H1 (cell line): ENCODE measurements around the gene IER3IP1. TPM values are rescaled to one million over a fixed set of nuclear protein-coding genes. Genes with fewer than 3 reads are reported as not detected.

Source experiments
- CTCF ChIA-PET: fragments of 300-600 bp; sonication (Branson Sonifier 250); formaldehyde crosslinking; loops from one replicate; lab custom pipeline; 2021; ENCODE audit not compliant: partially characterized antibody; lab: Charles Lee
- POLR2A ChIA-PET: fragments of 300-600 bp; sonication (Branson Sonifier 250); formaldehyde crosslinking; loops from one replicate; lab custom pipeline; 2021; ENCODE audit warnings: inconsistent platforms; ENCODE audit not compliant: partially characterized antibody; lab: Charles Lee
- DNase-seq, 2 experiments: peaks; one replicate each; pipeline versions ENCODE4 v3.0.0 to v3.0.0-alpha.2; 2010 to 2022; ENCODE audit warnings: low spot score in 2 of 2, low read depth in 1 of 2, mixed read lengths in 1 of 2
- FAIRE-seq: peaks from 2 replicates; lab custom pipeline; 2011; peaks lifted over from hg19 to GRCh38; lab: Jason Lieb, UNC
- H2AFZ ChIP-seq: 2 replicates; pipeline ENCODE4 v1.8.1; 2012; ENCODE audit warnings: low read length, inconsistent platforms
- H2AK5ac ChIP-seq: 2 replicates; pipeline ENCODE4 v1.6.1; 2013; ENCODE audit warnings: low read depth, low read length
- H2BK120ac ChIP-seq: replicated peaks from 2 replicates; pipeline ENCODE3; 2013; ENCODE audit warnings: low read depth, low read length, inconsistent platforms
- H2BK12ac ChIP-seq: 2 replicates; pipeline ENCODE4 v1.6.1; 2013; ENCODE audit warnings: low read depth, low read length
- H2BK15ac ChIP-seq: 2 replicates; pipeline ENCODE4 v1.6.1; 2013; ENCODE audit warnings: low read length
- H2BK20ac ChIP-seq: 2 replicates; pipeline ENCODE4 v1.6.1; 2013; ENCODE audit warnings: low read length
- H2BK5ac ChIP-seq: 2 replicates; pipeline ENCODE4 v1.6.1; 2013; ENCODE audit warnings: low read depth, low read length
- H3K14ac ChIP-seq: 2 replicates; pipeline ENCODE4 v1.6.1; 2013; ENCODE audit warnings: inconsistent platforms; ENCODE audit not compliant: insufficient read length
- H3K18ac ChIP-seq: 2 replicates; pipeline ENCODE4 v1.6.1; 2013; ENCODE audit warnings: low read length; ENCODE audit errors: extremely low read depth
- H3K23ac ChIP-seq: 2 replicates; pipeline ENCODE4 v1.6.1; 2013; ENCODE audit warnings: inconsistent platforms; ENCODE audit not compliant: insufficient read length
- H3K23me2 ChIP-seq: 2 replicates; pipeline ENCODE4 v1.6.1; 2013; ENCODE audit warnings: low read depth, low read length
- H3K27ac ChIP-seq: 2 replicates; pipeline ENCODE4 v1.6.1; 2011; ENCODE audit warnings: low read depth, low read length, inconsistent platforms
- H3K27me3 ChIP-seq, 4 experiments: replicated peaks in 1 of 4; 1 replicate in 1 of 4; 2 replicates in 3 of 4; pipeline versions ENCODE4 v1.6.1 to v1.8.1; 2011 to 2013; ENCODE audit warnings: low read length in 3 of 4, mild to moderate bottlenecking in 3 of 4, inconsistent platforms in 2 of 4, mixed read lengths in 2 of 4, moderate library complexity in 1 of 4; ENCODE audit not compliant: control insufficient read depth in 3 of 4, insufficient read depth in 3 of 4; ENCODE audit errors: extremely low read depth in 1 of 4
- H3K36me3 ChIP-seq, 4 experiments: 2 replicates each; pipeline versions ENCODE4 v1.6.1 to v1.8.1; 2011 to 2013; ENCODE audit warnings: mild to moderate bottlenecking in 4 of 4, low read length in 3 of 4, moderate library complexity in 2 of 4, control low read depth in 1 of 4, inconsistent platforms in 1 of 4; ENCODE audit not compliant: insufficient read depth in 4 of 4, control insufficient read depth in 2 of 4
- H3K4ac ChIP-seq: replicated peaks from 2 replicates; pipeline ENCODE3; 2013; ENCODE audit warnings: low read length, low read depth, mixed read lengths, inconsistent platforms; ENCODE audit not compliant: insufficient read length
- H3K4me1 ChIP-seq, 4 experiments: replicated peaks in 1 of 4; 1 replicate in 1 of 4; 2 replicates in 3 of 4; pipeline versions ENCODE4 v1.6.1 to v1.8.1; 2011 to 2013; ENCODE audit warnings: low read length in 3 of 4, inconsistent platforms in 2 of 4, mixed read lengths in 1 of 4; ENCODE audit not compliant: insufficient read depth in 4 of 4, control insufficient read depth in 3 of 4
- H3K4me2 ChIP-seq, 2 experiments: 2 replicates each; pipeline versions ENCODE4 v1.6.1 to v1.8.1; 2011 to 2013; ENCODE audit warnings: low read depth in 2 of 2, low read length in 2 of 2, control low read depth in 1 of 2, inconsistent platforms in 1 of 2, mild to moderate bottlenecking in 1 of 2; ENCODE audit not compliant: insufficient read depth in 1 of 2
- H3K4me3 ChIP-seq, 4 experiments: fragments of 200-600, 300-600 bp in 1 of 4; sonication (generic), shearing (Covaris generic), sonication (Bioruptor Twin) in 1 of 4; 2 replicates each; pipeline versions ENCODE4 v1.5.1 to v1.8.1; 2011 to 2016; ENCODE audit warnings: low read length in 4 of 4, low read depth in 3 of 4, control low read depth in 2 of 4, inconsistent platforms in 2 of 4, mild to moderate bottlenecking in 2 of 4, mixed read lengths in 1 of 4, moderate library complexity in 1 of 4; ENCODE audit not compliant: insufficient read depth in 2 of 4; ENCODE audit errors: extremely low read depth in 1 of 4
- H3K56ac ChIP-seq: replicated peaks from 2 replicates; pipeline ENCODE3; 2013; ENCODE audit warnings: low read depth, mild to moderate bottlenecking, mixed read lengths, low read length, inconsistent platforms; ENCODE audit not compliant: insufficient read length
- H3K79me1 ChIP-seq: 2 replicates; pipeline ENCODE4 v1.6.1; 2013; ENCODE audit warnings: low read depth, low read length, control low read depth
- H3K79me2 ChIP-seq, 2 experiments: 2 replicates each; pipeline versions ENCODE4 v1.6.1 to v1.8.1; 2012 to 2013; ENCODE audit warnings: low read length in 2 of 2, mild to moderate bottlenecking in 2 of 2, inconsistent platforms in 1 of 2; ENCODE audit not compliant: insufficient read depth in 2 of 2, control insufficient read depth in 1 of 2
- H3K9ac ChIP-seq, 4 experiments: replicated peaks in 1 of 4; 1 replicate in 1 of 4; 2 replicates in 3 of 4; pipeline versions ENCODE4 v1.6.1 to v1.8.1; 2011 to 2013; ENCODE audit warnings: low read depth in 3 of 4, low read length in 3 of 4, control low read depth in 2 of 4, mild to moderate bottlenecking in 2 of 4, moderate library complexity in 2 of 4, inconsistent platforms in 1 of 4; ENCODE audit errors: extremely low read depth in 1 of 4
- H3K9me3 ChIP-seq, 2 experiments: 2 replicates each; pipeline versions ENCODE4 v1.6.1 to v1.8.1; 2012 to 2013; ENCODE audit warnings: mild to moderate bottlenecking in 2 of 2, moderate library complexity in 2 of 2, control low read depth in 1 of 2, inconsistent platforms in 1 of 2, low read depth in 1 of 2, low read length in 1 of 2, mixed read lengths in 1 of 2; ENCODE audit not compliant: insufficient read depth in 2 of 2
- H4K20me1 ChIP-seq, 2 experiments: replicated peaks in 1 of 2; 2 replicates each; pipeline versions ENCODE3 to v1.8.1; 2011 to 2013; ENCODE audit warnings: inconsistent platforms in 2 of 2, low read length in 2 of 2, mild to moderate bottlenecking in 1 of 2; ENCODE audit not compliant: insufficient read depth in 2 of 2, control insufficient read depth in 1 of 2
- H4K5ac ChIP-seq: 2 replicates; pipeline ENCODE4 v1.6.1; 2013; ENCODE audit warnings: low read length, low read depth, mixed read lengths, inconsistent platforms; ENCODE audit not compliant: insufficient read length
- H4K8ac ChIP-seq: 2 replicates; pipeline ENCODE4 v1.8.0; 2013; ENCODE audit warnings: mild to moderate bottlenecking, moderate library complexity, low read length, inconsistent platforms; ENCODE audit not compliant: insufficient read depth; ENCODE audit errors: extremely low read depth
- H4K91ac ChIP-seq: replicated peaks from 2 replicates; pipeline ENCODE3; 2013; ENCODE audit warnings: low read length, mixed read lengths, inconsistent platforms; ENCODE audit not compliant: insufficient read length
- TAF7 ChIP-seq: optimal IDR thresholded peaks from 2 replicates; pipeline ENCODE3; 2011; ENCODE audit warnings: low read depth, mild to moderate bottlenecking, inconsistent platforms, low read length, moderate library complexity, borderline replicate concordance
- WGBS, 2 experiments: shearing (Covaris generic) in 1 of 2; methylation state at CpG; one replicate each; pipeline versions ENCODE4 v1.1.6 to v1.1.7; 2013 to 2015; ENCODE audit warnings: low lambda C conversion rate in 2 of 2, mixed read lengths in 2 of 2, inconsistent platforms in 1 of 2, low coverage in 1 of 2, missing lambda C conversion rate in 1 of 2; ENCODE audit not compliant: insufficient replicate concordance in 2 of 2, insufficient coverage in 1 of 2, insufficient read length in 1 of 2; ENCODE audit errors: extremely low coverage in 1 of 2, missing lambda C conversion rate in 1 of 2; 5-methylcytosine and 5-hydroxymethylcytosine counted together
- polyA plus RNA-seq, 7 experiments: library from polyadenylated mRNA; depleted of rRNA in 3 of 7; stranded (reverse) in 5 of 7; unstranded in 2 of 7; fragments of >200 nt in 5 of 7; fragments of 200-250 nt in 2 of 7; gene quantifications; 1 replicate in 5 of 7; 2 replicates in 1 of 7; 4 replicates in 1 of 7; pipeline versions ENCODE4 v1.2.1 to v1.2.3, GENCODE V29; 2011 to 2013; ENCODE audit warnings: missing spikeins in 2 of 7, mixed read lengths in 2 of 7
- total RNA-seq: library from RNA; stranded (reverse); fragmentation: NEBNext Ultra II Directional; extraction: Animal tissue kit (Norgen Biotek cat#: 25700); gene quantifications from 2 replicates; pipeline ENCODE4 v1.2.1, GENCODE V29; 2021

The IER3IP1 gene
- total and polyA plus RNA-seq, 2 of the 8 experiments (the other 6 are each of a cell fraction or from before 2014, with no cell fraction given) = 6.0 to 8.5 TPM

DNA sequence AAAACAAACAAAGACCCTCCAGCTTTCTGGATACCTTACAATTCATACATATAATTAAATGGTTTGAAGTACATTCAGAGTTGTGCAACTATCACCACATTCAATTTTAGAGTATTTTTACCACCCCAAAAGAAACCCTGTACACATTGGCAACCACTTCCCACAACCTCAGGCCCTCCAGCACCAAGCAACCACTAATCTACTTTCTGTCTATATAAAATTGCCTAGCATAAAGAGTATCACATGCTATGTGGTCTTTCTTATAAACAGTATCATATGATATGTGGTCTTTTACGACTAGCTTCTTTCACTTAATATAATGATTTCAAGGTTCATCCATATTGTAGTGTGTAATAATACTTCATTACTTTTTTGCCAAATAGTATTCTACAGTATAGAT lies 7.3 kb downstream of the IER3IP1 start:
- no peak overlapping the region for H2BK15ac ChIP-seq
- no peaks in the 10 kb centered on the region for H3K4me1 ChIP-seq
- no peak overlapping the region for H3K18ac ChIP-seq
- H3K4ac ChIP-seq = no peak overlapping the region
- H3K23me2 ChIP-seq = no peaks in the 10 kb centered on the region
- no peak overlapping the region for H2BK5ac ChIP-seq
- TF ChIP-seq TAF7 = no peak
- no peak overlapping the region for H2BK12ac ChIP-seq
- H3K9ac ChIP-seq = no peak overlapping the region
- no peaks in the 10 kb centered on the region for H3K27me3 ChIP-seq
- no peak overlapping the region for H2BK20ac ChIP-seq
- FAIRE-seq (no peak), DNase-seq (no peak)
- no peak overlapping the region for H4K8ac ChIP-seq
- POLR2A ChIA-PET = interaction anchor here (0.9 to 1.4 kb wide), 3 partner anchors 11 to 69 kb away, joined by 3 read pairs; no protein-coding TSS in a partner anchor
- H3K79me2 ChIP-seq = peaks cover 0 to 59% of the 10 kb centered on the region in 2 experiments; a peak in 2 of 4 replicates
- CTCF ChIA-PET = no interaction called here
- H4K91ac ChIP-seq = no peak overlapping the region
- H4K20me1 ChIP-seq = peaks cover 0 to 5% of the 10 kb centered on the region in 2 experiments
- no peak overlapping the region for H3K14ac ChIP-seq
- no peak overlapping the region for H3K27ac ChIP-seq
- H3K36me3 ChIP-seq = peaks cover 0 to 2% (median 0%) of the 10 kb centered on the region in 4 experiments; a peak in 1 of 8 replicates
- no peak overlapping the region for H2AK5ac ChIP-seq
- WGBS, 2 experiments = 84% methylated on average over 1 of the region's 1 CpG; no CpG with 5 or more reads in 1 of the 2 experiments
- no peak overlapping the region for H2AFZ ChIP-seq
- no peak overlapping the region for H3K23ac ChIP-seq
- H3K79me1 ChIP-seq = peaks cover 4% of the 10 kb centered on the region; the same call in 1 of the 2 replicates
- no peak overlapping the region for H3K56ac ChIP-seq
- H4K5ac ChIP-seq = no peak overlapping the region
- H3K4me2 ChIP-seq = no peak overlapping the region
- H2BK120ac ChIP-seq = no peak overlapping the region
- no peak overlapping the region for H3K4me3 ChIP-seq
- H3K9me3 ChIP-seq = no peaks in the 10 kb centered on the region
